ENCODE data around the gene UBE2I.

DNA sequence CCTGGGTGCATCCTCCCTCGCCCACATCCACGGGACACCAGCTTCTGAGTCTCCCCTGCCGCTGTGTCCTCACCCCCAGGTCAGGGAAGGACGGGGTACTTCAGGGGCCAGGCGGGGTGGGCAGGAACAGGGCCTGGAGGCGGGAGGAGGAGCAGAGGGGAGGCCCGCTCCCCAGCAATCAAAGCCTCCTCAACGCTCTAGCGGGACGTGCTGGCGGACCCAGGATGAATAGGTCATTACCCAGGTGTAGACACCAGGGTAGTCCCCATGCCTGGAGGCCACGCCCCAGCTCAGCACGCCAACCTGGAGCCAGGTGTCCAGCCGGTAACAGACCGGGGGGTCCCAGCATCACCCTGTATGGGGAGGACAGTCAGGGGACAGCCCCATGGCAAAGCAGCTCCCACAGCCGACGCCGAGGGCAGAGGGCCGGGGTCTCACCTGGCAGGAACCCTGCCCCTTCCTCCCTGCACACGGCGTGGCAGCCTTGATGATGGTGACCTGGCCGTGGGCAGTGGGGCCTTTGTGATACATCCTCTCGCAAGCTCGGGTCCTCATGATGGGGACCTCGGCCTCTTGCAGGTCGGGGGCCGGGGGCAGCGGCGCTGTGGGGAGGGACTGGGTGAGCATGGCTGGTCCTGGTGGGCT is 29.4 kb upstream of the UBE2I start:
- TF ChIP-seq, protein P1, sequence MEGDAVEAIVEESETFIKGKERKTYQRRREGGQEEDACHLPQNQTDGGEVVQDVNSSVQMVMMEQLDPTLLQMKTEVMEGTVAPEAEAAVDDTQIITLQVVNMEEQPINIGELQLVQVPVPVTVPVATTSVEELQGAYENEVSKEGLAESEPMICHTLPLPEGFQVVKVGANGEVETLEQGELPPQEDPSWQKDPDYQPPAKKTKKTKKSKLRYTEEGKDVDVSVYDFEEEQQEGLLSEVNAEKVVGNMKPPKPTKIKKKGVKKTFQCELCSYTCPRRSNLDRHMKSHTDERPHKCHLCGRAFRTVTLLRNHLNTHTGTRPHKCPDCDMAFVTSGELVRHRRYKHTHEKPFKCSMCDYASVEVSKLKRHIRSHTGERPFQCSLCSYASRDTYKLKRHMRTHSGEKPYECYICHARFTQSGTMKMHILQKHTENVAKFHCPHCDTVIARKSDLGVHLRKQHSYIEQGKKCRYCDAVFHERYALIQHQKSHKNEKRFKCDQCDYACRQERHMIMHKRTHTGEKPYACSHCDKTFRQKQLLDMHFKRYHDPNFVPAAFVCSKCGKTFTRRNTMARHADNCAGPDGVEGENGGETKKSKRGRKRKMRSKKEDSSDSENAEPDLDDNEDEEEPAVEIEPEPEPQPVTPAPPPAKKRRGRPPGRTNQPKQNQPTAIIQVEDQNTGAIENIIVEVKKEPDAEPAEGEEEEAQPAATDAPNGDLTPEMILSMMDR (IDR thresholded peaks at IDR 0.05), result no peak
- no peak for TF ChIP-seq POLR2A (IDR thresholded peaks at IDR 0.05)
